ENCODE results near the gene SH3BP2.

SH3BP2 gene

GRCh38 chr4:2834001-2834921 lies 41.4 kb downstream of the SH3BP2 start:
- DNase-seq (ENCODE audit: low spot score) = peak; percentile 13
- in situ Hi-C loops (cut with MboI; ENCODE audit: low pct_unique_long_range_greater_than_20kb, low sequenced_read_pairs, unreplicated experiment) = no loop called here
- no peak for TF ChIP-seq CTCF (IDR thresholded peaks at IDR 0.05; ENCODE audit: extremely low read depth, insufficient read depth, missing control alignments)

- in situ Hi-C loops (cut with MboI; ENCODE audit: low pct_unique_long_range_greater_than_20kb, low sequenced_read_pairs, unreplicated experiment) = no loop called here
- no peak for TF ChIP-seq CTCF (IDR thresholded peaks at IDR 0.05; ENCODE audit: extremely low read depth, insufficient read depth, missing control alignments)
- no peak for DNase-seq (ENCODE audit: low spot score)
Measured at GRCh38 chr4:2835978-2836377, 43.1 kb downstream of the SH3BP2 start.

GRCh38 chr4:2836391-2836859 lies 43.5 kb downstream of the SH3BP2 start:
- in situ Hi-C loops (cut with MboI; ENCODE audit: low pct_unique_long_range_greater_than_20kb, low sequenced_read_pairs, unreplicated experiment) = no loop called here
- no peak for TF ChIP-seq CTCF (IDR thresholded peaks at IDR 0.05; ENCODE audit: extremely low read depth, insufficient read depth, missing control alignments)
- no peak for DNase-seq (ENCODE audit: low spot score)

- in situ Hi-C loops (cut with MboI; ENCODE audit: low pct_unique_long_range_greater_than_20kb, low sequenced_read_pairs, unreplicated experiment) = no loop called here
Measured at GRCh38 chr4:2837110-2837903, 44.4 kb downstream of the SH3BP2 start.

GRCh38 chr4:2837904-2838496 lies 45.1 kb downstream of the SH3BP2 start:
- no peak for TF ChIP-seq CTCF (IDR thresholded peaks at IDR 0.05; ENCODE audit: extremely low read depth, insufficient read depth, missing control alignments)
- no peak for DNase-seq (ENCODE audit: low spot score)
- in situ Hi-C loops (cut with MboI; ENCODE audit: low pct_unique_long_range_greater_than_20kb, low sequenced_read_pairs, unreplicated experiment) = no loop called here

More at GRCh38 chr4:2837110-2837903, 44.4 kb downstream of the SH3BP2 start:
- DNase-seq (ENCODE audit: low spot score) = no peak
- TF ChIP-seq CTCF (IDR thresholded peaks at IDR 0.05; ENCODE audit: extremely low read depth, insufficient read depth, missing control alignments) = no peak

GRCh38 chr4:2839060-2839459 lies 46.2 kb downstream of the SH3BP2 start:
- TF ChIP-seq CTCF (IDR thresholded peaks at IDR 0.05; ENCODE audit: extremely low read depth, insufficient read depth, missing control alignments) = no peak
- in situ Hi-C loops (cut with MboI; ENCODE audit: low pct_unique_long_range_greater_than_20kb, low sequenced_read_pairs, unreplicated experiment) = no loop called here
- no peak for DNase-seq (ENCODE audit: low spot score)

Measured in GM13977 (cell line).